OCI-LY3 (cell line): ENCODE measurements around the gene NUP188.

Experiments
- EZH2phosphoT487 ChIP-seq: fragments of 200-600 bp; shearing (Covaris generic); IDR thresholded peaks from 2 replicates; pipeline ENCODE4 v1.6.1; 2018; ENCODE audit warnings: antibody characterized with exemption, mixed run types, low read depth
- TF ChIP-seq, protein P1 (sequence below): fragments of 200-600, 300-600 bp; sonication (generic); IDR thresholded peaks from 2 replicates; pipeline ENCODE4 v1.5.1; 2014; ENCODE audit warnings: antibody characterized with exemption, low read length, low read depth

DNA sequence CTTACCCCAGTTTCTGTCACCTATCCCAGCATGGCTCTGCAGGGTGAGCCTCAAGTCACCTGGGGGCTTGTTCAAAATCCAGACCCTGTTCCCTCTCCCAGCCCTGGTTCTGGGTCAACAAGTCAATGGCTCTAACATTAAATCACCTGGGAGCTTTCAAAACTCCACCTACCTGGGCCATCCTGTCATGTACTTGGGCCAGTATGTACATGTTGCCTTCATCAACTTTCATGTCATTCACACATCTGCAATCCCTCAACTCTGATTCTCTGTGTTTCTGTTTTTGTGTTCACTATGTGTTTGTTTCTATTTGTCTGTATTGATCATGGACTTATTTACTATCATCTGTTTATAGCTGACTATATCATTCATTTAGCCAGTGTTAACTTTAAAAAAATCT is 82.7 kb downstream of the NUP188 start:
- TF ChIP-seq, protein P1, sequence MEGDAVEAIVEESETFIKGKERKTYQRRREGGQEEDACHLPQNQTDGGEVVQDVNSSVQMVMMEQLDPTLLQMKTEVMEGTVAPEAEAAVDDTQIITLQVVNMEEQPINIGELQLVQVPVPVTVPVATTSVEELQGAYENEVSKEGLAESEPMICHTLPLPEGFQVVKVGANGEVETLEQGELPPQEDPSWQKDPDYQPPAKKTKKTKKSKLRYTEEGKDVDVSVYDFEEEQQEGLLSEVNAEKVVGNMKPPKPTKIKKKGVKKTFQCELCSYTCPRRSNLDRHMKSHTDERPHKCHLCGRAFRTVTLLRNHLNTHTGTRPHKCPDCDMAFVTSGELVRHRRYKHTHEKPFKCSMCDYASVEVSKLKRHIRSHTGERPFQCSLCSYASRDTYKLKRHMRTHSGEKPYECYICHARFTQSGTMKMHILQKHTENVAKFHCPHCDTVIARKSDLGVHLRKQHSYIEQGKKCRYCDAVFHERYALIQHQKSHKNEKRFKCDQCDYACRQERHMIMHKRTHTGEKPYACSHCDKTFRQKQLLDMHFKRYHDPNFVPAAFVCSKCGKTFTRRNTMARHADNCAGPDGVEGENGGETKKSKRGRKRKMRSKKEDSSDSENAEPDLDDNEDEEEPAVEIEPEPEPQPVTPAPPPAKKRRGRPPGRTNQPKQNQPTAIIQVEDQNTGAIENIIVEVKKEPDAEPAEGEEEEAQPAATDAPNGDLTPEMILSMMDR, result no peak
- no peak for TF ChIP-seq EZH2phosphoT487
